OCI-LY1 (cell line): ENCODE data around the gene RFX4.

ENCODE experiments used
- CTCF ChIP-seq: fragments of 200-600 bp; sonication (generic), shearing (Covaris generic); IDR thresholded peaks from 2 replicates; pipeline ENCODE4 v1.5.1; 2017; ENCODE audit warnings: mild to moderate bottlenecking, antibody characterized with exemption, low read length, moderate library complexity, mixed read lengths
- EZH2 ChIP-seq: fragments of 200-600 bp; sonication (generic), shearing (Covaris generic); IDR thresholded peaks from 2 replicates; pipeline ENCODE4 v1.8.0; 2017; ENCODE audit warnings: borderline replicate concordance, mixed run types, mild to moderate bottlenecking, antibody characterized with exemption, low read length, moderate library complexity, mixed read lengths

- TF ChIP-seq CTCF: no peak
- TF ChIP-seq EZH2: no peak
These were observed 175.0 kb downstream of the RFX4 start for GRCh38 chr12:106757623-106758348.
